Large intestine (tissue), 3 donors: Measurements from ENCODE around the gene MAU2. TPM values are rescaled to one million over a fixed set of nuclear protein-coding genes. Genes with fewer than 3 reads are reported as not detected.

Source experiments
- DNase-seq, 2 donors: peaks; one replicate each; pipeline versions ENCODE4 v3.0.0 to v3.0.0-alpha.2; 2013
- H3K27ac ChIP-seq: one replicate; pipeline ENCODE4 v1.5.1; 2013; ENCODE audit warnings: low read length
- H3K27me3 ChIP-seq: 2 replicates; pipeline ENCODE4 v1.6.1; 2013; ENCODE audit warnings: low read length; ENCODE audit not compliant: control insufficient read depth, insufficient read depth
- H3K36me3 ChIP-seq: 2 replicates; pipeline ENCODE4 v1.6.1; 2013; ENCODE audit warnings: low read length; ENCODE audit not compliant: control insufficient read depth, insufficient read depth
- H3K4me1 ChIP-seq: one replicate; pipeline ENCODE4 v1.6.1; 2013; ENCODE audit warnings: low read length; ENCODE audit not compliant: control insufficient read depth, insufficient read depth
- H3K4me3 ChIP-seq: one replicate; pipeline ENCODE4 v1.5.1; 2013; ENCODE audit warnings: low read length
- H3K9me3 ChIP-seq: one replicate; pipeline ENCODE4 v1.6.1; 2013; ENCODE audit warnings: mild to moderate bottlenecking, low read depth, low read length, moderate library complexity; ENCODE audit not compliant: control insufficient read depth
- WGBS: methylation state at CpG from one replicate; pipeline ENCODE4 v1.1.5; 2013; ENCODE audit warnings: low lambda C conversion rate; ENCODE audit not compliant: insufficient coverage; 5-methylcytosine and 5-hydroxymethylcytosine counted together
- polyA plus RNA-seq: library from polyadenylated mRNA; unstranded; fragments of 120-200 nt; gene quantifications from one replicate; pipeline ENCODE4 v1.2.1, GENCODE V29; 2013

Gene MAU2
- polyA plus RNA-seq, 1 donor = 55.2 TPM

GRCh38 chr19:19279853-19280252 lies 40.8 kb upstream of the MAU2 start:
- no peak for DNase-seq
- WGBS = no CpG with 5 or more reads among the region's 16 CpGs
- peaks cover 74% of the 10 kb centered on the region for H3K36me3 ChIP-seq
- peaks cover 4% of the 10 kb centered on the region for H3K9me3 ChIP-seq
- H3K4me3 ChIP-seq = no peak overlapping the region
- no peaks in the 10 kb centered on the region for H3K27me3 ChIP-seq
- H3K27ac ChIP-seq = no peak overlapping the region
- H3K4me1 ChIP-seq = peaks cover 10% of the 10 kb centered on the region

GRCh38 chr19:19280561-19280960 lies 40.1 kb upstream of the MAU2 start:
- H3K4me1 ChIP-seq = peaks cover 3% of the 10 kb centered on the region
- no CpG with 5 or more reads among the region's 16 CpGs for WGBS
- no peak overlapping the region for H3K27ac ChIP-seq
- H3K27me3 ChIP-seq = no peaks in the 10 kb centered on the region
- H3K4me3 ChIP-seq = no peak overlapping the region
- peaks cover 4% of the 10 kb centered on the region for H3K9me3 ChIP-seq
- peaks cover 73% of the 10 kb centered on the region for H3K36me3 ChIP-seq
- no peak for DNase-seq

- peaks cover 56% of the 10 kb centered on the region for H3K36me3 ChIP-seq
Measured at GRCh38 chr19:19285686-19286085, 34.9 kb upstream of the MAU2 start.

GRCh38 chr19:19292607-19293006 lies 28.0 kb upstream of the MAU2 start:
- 100% methylated on average over 2 of the region's 5 CpGs for WGBS
- DNase-seq = no peak
- Histone ChIP-seq H3K27me3 (no peaks in the 10 kb centered on the region), H3K9me3 (no peaks in the 10 kb centered on the region), H3K4me1 (no peaks in the 10 kb centered on the region), H3K36me3 (peaks cover 58% of the 10 kb centered on the region), H3K27ac (no peak overlapping the region), H3K4me3 (no peak overlapping the region)

More at GRCh38 chr19:19285686-19286085, 34.9 kb upstream of the MAU2 start:
- H3K4me1 ChIP-seq = no peaks in the 10 kb centered on the region
- WGBS = 67% methylated on average over 1 of the region's 10 CpGs
- H3K27ac ChIP-seq = no peak overlapping the region
- DNase-seq = no peak
- H3K9me3 ChIP-seq = peaks cover 4% of the 10 kb centered on the region
- no peak overlapping the region for H3K4me3 ChIP-seq
- no peaks in the 10 kb centered on the region for H3K27me3 ChIP-seq

- H3K9me3 ChIP-seq = no peaks in the 10 kb centered on the region
- WGBS = 93% methylated on average over 2 of the region's 4 CpGs
- no peak for DNase-seq
- H3K4me1 ChIP-seq = no peaks in the 10 kb centered on the region
- no peaks in the 10 kb centered on the region for H3K27me3 ChIP-seq
- H3K27ac ChIP-seq = no peak overlapping the region
- no peak overlapping the region for H3K4me3 ChIP-seq
- H3K36me3 ChIP-seq = peaks cover 51% of the 10 kb centered on the region
Measured at GRCh38 chr19:19294914-19295313, 25.7 kb upstream of the MAU2 start.

GRCh38 chr19:19296953-19297689 lies 23.5 kb upstream of the MAU2 start:
- no CpG with 5 or more reads among the region's 19 CpGs for WGBS
- Histone ChIP-seq H3K4me1 (no peaks in the 10 kb centered on the region), H3K27me3 (no peaks in the 10 kb centered on the region), H3K9me3 (no peaks in the 10 kb centered on the region), H3K4me3 (no peak overlapping the region), H3K27ac (no peak overlapping the region), H3K36me3 (peaks cover 67% of the 10 kb centered on the region)
- DNase-seq = no peak

GRCh38 chr19:19297759-19298158 lies 22.9 kb upstream of the MAU2 start:
- no CpG with 5 or more reads among the region's 9 CpGs for WGBS
- no peaks in the 10 kb centered on the region for H3K27me3 ChIP-seq
- peaks cover 65% of the 10 kb centered on the region for H3K36me3 ChIP-seq
- H3K4me1 ChIP-seq = no peaks in the 10 kb centered on the region
- H3K27ac ChIP-seq = no peak overlapping the region
- no peak overlapping the region for H3K4me3 ChIP-seq
- H3K9me3 ChIP-seq = no peaks in the 10 kb centered on the region
- no peak for DNase-seq

- WGBS = no CpG with 5 or more reads among the region's 12 CpGs
- H3K36me3 ChIP-seq = peaks cover 73% of the 10 kb centered on the region
- no peak for DNase-seq
- H3K27ac ChIP-seq = no peak overlapping the region
- H3K27me3 ChIP-seq = no peaks in the 10 kb centered on the region
- H3K4me1 ChIP-seq = no peaks in the 10 kb centered on the region
- H3K4me3 ChIP-seq = no peak overlapping the region
- H3K9me3 ChIP-seq = no peaks in the 10 kb centered on the region
Measured at GRCh38 chr19:19300613-19301012, 20.0 kb upstream of the MAU2 start.

GRCh38 chr19:19303411-19303810 lies 17.2 kb upstream of the MAU2 start:
- no peaks in the 10 kb centered on the region for H3K4me1 ChIP-seq
- no CpG with 5 or more reads among the region's 14 CpGs for WGBS
- no peaks in the 10 kb centered on the region for H3K27me3 ChIP-seq
- H3K27ac ChIP-seq = no peak overlapping the region
- H3K9me3 ChIP-seq = no peaks in the 10 kb centered on the region
- DNase-seq = no peak
- no peak overlapping the region for H3K4me3 ChIP-seq
- H3K36me3 ChIP-seq = peaks cover 77% of the 10 kb centered on the region

GRCh38 chr19:19304186-19304965 lies 16.3 kb upstream of the MAU2 start:
- no peaks in the 10 kb centered on the region for H3K27me3 ChIP-seq
- WGBS = 80% methylated on average over 1 of the region's 14 CpGs
- H3K36me3 ChIP-seq = peaks cover 81% of the 10 kb centered on the region
- H3K27ac ChIP-seq = no peak overlapping the region
- no peaks in the 10 kb centered on the region for H3K9me3 ChIP-seq
- H3K4me1 ChIP-seq = no peaks in the 10 kb centered on the region
- DNase-seq = no peak
- H3K4me3 ChIP-seq = no peak overlapping the region
